ENCODE measurements around the gene PCDHGB7.
"Not testable (repeated sequence)": the region's sequence is repeated elsewhere in the genome, so short reads cannot be mapped to it uniquely, and the experiment has no call there.

The PCDHGB7 gene

DNA sequence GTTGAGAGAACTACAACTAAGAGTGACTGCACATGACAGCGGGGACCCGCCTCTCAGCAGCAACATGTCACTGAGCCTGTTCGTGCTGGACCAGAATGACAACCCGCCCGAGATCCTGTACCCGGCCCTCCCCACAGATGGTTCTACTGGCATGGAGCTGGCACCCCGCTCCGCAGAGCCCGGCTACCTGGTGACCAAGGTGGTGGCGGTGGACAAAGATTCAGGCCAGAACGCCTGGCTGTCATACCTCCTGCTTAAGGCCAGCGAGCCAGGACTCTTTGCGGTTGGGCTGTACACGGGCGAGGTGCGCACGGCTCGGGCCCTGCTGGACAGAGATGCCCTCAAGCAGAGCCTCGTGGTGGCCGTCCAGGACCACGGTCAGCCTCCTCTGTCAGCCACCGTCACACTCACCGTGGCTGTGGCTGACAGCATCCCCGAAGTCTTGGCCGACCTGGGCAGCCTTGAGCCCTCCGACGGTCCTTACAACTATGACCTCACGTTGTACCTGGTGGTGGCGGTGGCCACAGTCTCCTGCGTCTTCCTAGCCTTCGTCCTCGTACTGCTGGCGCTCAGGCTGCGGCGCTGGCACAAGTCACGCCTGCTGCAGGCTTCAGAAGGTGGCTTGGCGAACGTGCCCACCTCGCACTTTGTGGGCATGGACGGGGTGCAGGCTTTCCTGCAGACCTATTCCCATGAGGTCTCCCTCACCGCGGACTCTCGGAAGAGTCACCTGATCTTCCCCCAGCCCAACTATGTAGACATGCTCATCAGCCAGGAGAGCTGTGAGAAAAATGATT is 32.8 kb upstream of the PCDHGB7 start:
- Histone ChIP-seq H3K4me3 (ENCODE audit: low read length in 2 of 2) (peak overlapping the region in 1 of 2 donors; percentile 58), H3K27me3 (ENCODE audit: control insufficient read depth in 1 of 2, insufficient read depth in 2 of 2, low read length in 2 of 2) (no peaks in the 10 kb centered on the region), H3K9me3 (ENCODE audit: control insufficient read depth in 2 of 2, low read length in 2 of 2) (peaks cover 44 to 73% of the 10 kb centered on the region in 2 donors), H3K27ac (ENCODE audit: low read length) (no peak overlapping the region), H3K9ac (ENCODE audit: low read length in 2 of 2) (no peak overlapping the region), H3K4me1 (ENCODE audit: control insufficient read depth, insufficient read depth, low read length) (no peaks in the 10 kb centered on the region), H3K36me3 (ENCODE audit: control insufficient read depth in 2 of 2, insufficient read depth in 2 of 2, low read length in 2 of 2) (peaks cover 0 to 3% of the 10 kb centered on the region in 2 donors)

DNA sequence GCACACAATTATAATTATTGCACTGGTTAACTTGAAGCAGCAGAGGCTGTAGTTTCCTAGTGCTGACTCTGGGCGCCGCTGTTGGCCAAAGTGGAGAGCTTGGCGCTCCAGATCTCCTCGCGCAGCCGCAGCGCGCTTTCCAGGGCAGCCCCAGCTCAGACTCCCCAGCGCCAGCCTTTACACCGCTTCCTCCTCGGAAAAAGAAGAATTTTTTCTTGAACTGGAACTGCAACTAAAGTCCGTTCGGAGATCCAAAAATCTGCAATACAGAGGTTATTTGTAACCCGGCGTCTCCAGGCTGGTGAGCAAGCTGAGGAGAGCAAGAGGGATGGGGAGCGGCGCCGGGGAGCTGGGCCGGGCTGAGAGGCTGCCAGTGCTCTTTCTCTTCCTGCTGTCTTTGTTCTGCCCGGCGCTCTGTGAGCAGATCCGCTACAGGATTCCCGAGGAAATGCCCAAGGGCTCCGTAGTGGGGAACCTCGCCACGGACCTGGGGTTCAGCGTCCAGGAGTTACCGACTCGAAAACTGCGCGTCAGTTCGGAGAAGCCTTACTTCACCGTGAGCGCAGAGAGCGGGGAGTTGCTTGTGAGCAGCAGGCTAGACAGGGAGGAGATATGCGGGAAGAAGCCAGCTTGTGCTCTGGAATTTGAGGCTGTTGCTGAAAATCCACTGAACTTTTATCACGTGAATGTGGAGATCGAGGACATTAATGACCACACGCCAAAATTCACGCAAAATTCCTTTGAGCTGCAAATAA is 29.7 kb upstream of the PCDHGB7 start, which contains the start of gene PCDHGB4:
Gene PCDHGB4, plus strand, starts transcription at position 142 of the 755 bp plus-strand sequence. Its CDS starts 187 bp downstream, at position 329.
- not testable (repeated sequence) for H3K9ac ChIP-seq (ENCODE audit: low read length in 2 of 2); H3K4me1 ChIP-seq (ENCODE audit: control insufficient read depth, insufficient read depth, low read length); H3K27ac ChIP-seq (ENCODE audit: low read length); H3K27me3 ChIP-seq (ENCODE audit: control insufficient read depth in 1 of 2, insufficient read depth in 2 of 2, low read length in 2 of 2); H3K36me3 ChIP-seq (ENCODE audit: control insufficient read depth in 2 of 2, insufficient read depth in 2 of 2, low read length in 2 of 2)
- Histone ChIP-seq H3K9me3 (ENCODE audit: control insufficient read depth in 2 of 2, low read length in 2 of 2) (peaks cover 52 to 77% of the 10 kb centered on the region in 2 donors), H3K4me3 (ENCODE audit: low read length in 2 of 2) (peak within 1 kb of the TSS; percentile 29 to 38)

DNA sequence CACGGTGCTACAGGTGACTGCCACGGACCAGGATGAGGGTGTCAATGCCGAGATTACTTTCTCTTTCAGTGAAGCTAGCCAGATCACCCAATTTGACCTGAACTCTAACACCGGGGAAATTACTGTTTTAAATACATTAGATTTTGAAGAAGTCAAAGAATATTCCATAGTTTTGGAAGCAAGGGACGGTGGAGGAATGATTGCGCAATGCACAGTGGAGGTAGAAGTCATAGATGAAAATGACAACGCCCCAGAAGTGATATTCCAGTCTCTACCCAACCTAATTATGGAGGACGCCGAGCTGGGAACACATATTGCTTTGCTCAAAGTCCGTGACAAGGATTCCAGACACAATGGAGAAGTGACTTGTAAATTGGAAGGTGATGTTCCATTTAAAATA is 28.8 kb upstream of the PCDHGB7 start:
- no peak overlapping the region for H3K27ac ChIP-seq (ENCODE audit: low read length)
- H3K4me3 ChIP-seq (ENCODE audit: low read length in 2 of 2) = peak overlapping the region in 1 of 2 donors; percentile 38

DNA sequence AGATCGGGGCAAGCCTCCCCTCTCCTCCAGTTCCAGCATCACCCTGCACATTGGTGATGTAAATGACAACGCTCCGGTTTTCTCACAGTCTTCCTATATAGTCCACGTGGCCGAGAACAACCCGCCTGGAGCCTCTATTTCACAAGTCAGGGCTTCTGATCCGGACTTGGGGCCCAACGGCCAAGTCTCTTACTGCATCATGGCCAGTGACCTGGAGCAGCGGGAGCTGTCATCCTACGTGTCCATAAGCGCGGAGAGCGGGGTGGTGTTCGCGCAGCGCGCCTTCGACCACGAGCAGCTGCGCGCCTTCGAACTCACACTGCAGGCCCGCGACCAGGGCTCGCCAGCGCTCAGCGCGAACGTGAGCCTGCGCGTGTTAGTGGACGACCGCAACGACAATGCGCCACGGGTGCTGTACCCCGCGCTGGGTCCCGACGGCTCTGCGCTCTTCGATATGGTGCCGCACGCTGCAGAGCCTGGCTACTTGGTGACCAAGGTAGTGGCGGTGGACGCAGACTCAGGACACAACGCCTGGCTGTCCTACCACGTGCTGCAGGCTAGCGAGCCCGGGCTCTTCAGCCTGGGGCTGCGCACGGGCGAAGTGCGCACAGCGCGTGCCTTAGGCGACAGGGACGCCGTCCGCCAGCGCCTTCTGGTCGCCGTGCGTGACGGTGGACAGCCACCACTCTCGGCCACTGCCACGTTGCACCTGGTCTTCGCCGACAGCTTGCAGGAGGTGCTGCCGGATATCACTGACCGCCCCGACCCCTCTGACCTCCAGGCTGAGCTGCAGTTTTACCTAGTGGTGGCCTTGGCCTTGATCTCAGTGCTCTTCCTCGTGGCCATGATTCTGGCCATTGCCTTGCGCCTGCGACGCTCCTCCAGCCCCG is 28.1 kb upstream of the PCDHGB7 start:
- Histone ChIP-seq H3K27me3 (ENCODE audit: control insufficient read depth in 1 of 2, insufficient read depth in 2 of 2, low read length in 2 of 2) (peaks cover 0 to 3% of the 10 kb centered on the region in 2 donors), H3K4me3 (ENCODE audit: low read length in 2 of 2) (peak overlapping the region; percentile 29 to 38), H3K36me3 (ENCODE audit: control insufficient read depth in 2 of 2, insufficient read depth in 2 of 2, low read length in 2 of 2) (peaks cover 0 to 3% of the 10 kb centered on the region in 2 donors)

More for the DNA sequence above, 28.8 kb upstream of the PCDHGB7 start:
- Histone ChIP-seq H3K9ac (ENCODE audit: low read length in 2 of 2) (no peak overlapping the region), H3K9me3 (ENCODE audit: control insufficient read depth in 2 of 2, low read length in 2 of 2) (peaks cover 52 to 77% of the 10 kb centered on the region in 2 donors), H3K4me1 (ENCODE audit: control insufficient read depth, insufficient read depth, low read length) (no peaks in the 10 kb centered on the region), H3K36me3 (ENCODE audit: control insufficient read depth in 2 of 2, insufficient read depth in 2 of 2, low read length in 2 of 2) (peaks cover 0 to 3% of the 10 kb centered on the region in 2 donors), H3K27me3 (ENCODE audit: control insufficient read depth in 1 of 2, insufficient read depth in 2 of 2, low read length in 2 of 2) (peaks cover 0 to 3% of the 10 kb centered on the region in 2 donors)

DNA sequence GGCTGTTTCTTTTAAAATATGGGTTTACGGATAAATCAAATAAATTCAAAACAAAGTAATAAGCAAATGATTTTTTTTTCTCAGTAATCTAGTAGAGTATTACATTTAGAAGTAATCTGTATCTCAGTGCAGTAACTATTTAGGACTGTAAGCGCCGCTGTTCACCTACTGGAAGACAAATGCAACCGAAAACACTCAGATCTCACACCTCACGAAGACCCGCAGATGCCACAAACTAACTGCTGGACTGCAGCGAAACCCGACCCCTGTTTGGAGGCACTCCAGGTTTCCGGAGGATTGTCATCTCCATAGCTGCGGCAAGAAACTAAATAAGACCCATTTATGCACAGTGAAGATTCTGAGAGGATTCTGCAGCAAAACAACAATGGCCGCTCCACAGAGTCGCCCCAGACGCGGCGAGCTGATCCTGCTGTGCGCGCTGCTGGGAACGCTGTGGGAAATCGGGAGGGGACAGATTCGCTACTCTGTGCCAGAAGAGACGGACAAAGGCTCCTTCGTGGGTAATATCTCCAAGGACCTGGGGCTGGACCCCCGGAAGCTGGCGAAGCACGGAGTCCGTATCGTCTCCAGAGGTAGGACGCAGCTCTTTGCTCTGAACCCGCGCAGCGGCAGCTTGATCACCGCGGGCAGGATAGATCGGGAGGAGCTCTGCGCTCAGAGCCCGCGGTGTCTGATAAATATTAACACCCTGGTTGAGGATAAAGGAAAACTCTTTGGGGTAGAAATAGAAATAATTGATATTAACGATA is 24.9 kb upstream of the PCDHGB7 start, which contains the start of gene PCDHGA8:
Gene PCDHGA8, plus strand, starts transcription at position 205 of the 770 bp plus-strand sequence. Its CDS starts 181 bp downstream, at position 386.
- Histone ChIP-seq H3K36me3 (ENCODE audit: control insufficient read depth in 2 of 2, insufficient read depth in 2 of 2, low read length in 2 of 2) (peaks cover 2 to 3% of the 10 kb centered on the region in 2 donors), H3K4me3 (ENCODE audit: low read length in 2 of 2) (peak within 1 kb of the TSS; percentile 15 to 37), H3K9me3 (ENCODE audit: control insufficient read depth in 2 of 2, low read length in 2 of 2) (peaks cover 37 to 75% of the 10 kb centered on the region in 2 donors), H3K4me1 (ENCODE audit: control insufficient read depth, insufficient read depth, low read length) (no peaks in the 10 kb centered on the region), H3K27ac (ENCODE audit: low read length) (no peak within 1 kb of the TSS), H3K27me3 (ENCODE audit: control insufficient read depth in 1 of 2, insufficient read depth in 2 of 2, low read length in 2 of 2) (peaks cover 0 to 3% of the 10 kb centered on the region in 2 donors), H3K9ac (ENCODE audit: low read length in 2 of 2) (no peak within 1 kb of the TSS)

More for the DNA sequence above, 28.1 kb upstream of the PCDHGB7 start:
- peaks cover 49 to 75% of the 10 kb centered on the region in 2 donors for H3K9me3 ChIP-seq (ENCODE audit: control insufficient read depth in 2 of 2, low read length in 2 of 2)
- no peak overlapping the region for H3K27ac ChIP-seq (ENCODE audit: low read length)
- H3K4me1 ChIP-seq (ENCODE audit: control insufficient read depth, insufficient read depth, low read length) = no peaks in the 10 kb centered on the region
- no peak overlapping the region for H3K9ac ChIP-seq (ENCODE audit: low read length in 2 of 2)

DNA sequence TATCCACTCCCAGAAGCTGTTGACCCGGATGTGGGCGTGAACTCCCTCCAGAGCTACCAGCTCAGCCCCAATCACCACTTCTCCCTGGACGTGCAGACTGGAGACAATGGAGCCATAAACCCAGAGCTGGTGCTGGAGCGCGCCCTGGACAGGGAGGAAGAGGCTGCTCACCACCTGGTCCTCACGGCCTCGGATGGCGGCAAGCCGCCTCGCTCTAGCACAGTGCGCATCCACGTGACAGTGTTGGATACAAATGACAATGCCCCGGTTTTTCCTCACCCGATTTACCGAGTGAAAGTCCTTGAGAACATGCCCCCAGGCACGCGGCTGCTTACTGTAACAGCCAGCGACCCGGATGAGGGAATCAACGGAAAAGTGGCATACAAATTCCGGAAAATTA is 24.2 kb upstream of the PCDHGB7 start:
- Histone ChIP-seq H3K27ac (ENCODE audit: low read length) (no peak overlapping the region), H3K4me3 (ENCODE audit: low read length in 2 of 2) (peak overlapping the region in 1 of 2 donors; percentile 31), H3K36me3 (ENCODE audit: control insufficient read depth in 2 of 2, insufficient read depth in 2 of 2, low read length in 2 of 2) (peaks cover 2 to 3% of the 10 kb centered on the region in 2 donors), H3K4me1 (ENCODE audit: control insufficient read depth, insufficient read depth, low read length) (no peaks in the 10 kb centered on the region), H3K27me3 (ENCODE audit: control insufficient read depth in 1 of 2, insufficient read depth in 2 of 2, low read length in 2 of 2) (peaks cover 0 to 3% of the 10 kb centered on the region in 2 donors), H3K9me3 (ENCODE audit: control insufficient read depth in 2 of 2, low read length in 2 of 2) (peaks cover 35 to 76% of the 10 kb centered on the region in 2 donors), H3K9ac (ENCODE audit: low read length in 2 of 2) (no peak overlapping the region)

DNA sequence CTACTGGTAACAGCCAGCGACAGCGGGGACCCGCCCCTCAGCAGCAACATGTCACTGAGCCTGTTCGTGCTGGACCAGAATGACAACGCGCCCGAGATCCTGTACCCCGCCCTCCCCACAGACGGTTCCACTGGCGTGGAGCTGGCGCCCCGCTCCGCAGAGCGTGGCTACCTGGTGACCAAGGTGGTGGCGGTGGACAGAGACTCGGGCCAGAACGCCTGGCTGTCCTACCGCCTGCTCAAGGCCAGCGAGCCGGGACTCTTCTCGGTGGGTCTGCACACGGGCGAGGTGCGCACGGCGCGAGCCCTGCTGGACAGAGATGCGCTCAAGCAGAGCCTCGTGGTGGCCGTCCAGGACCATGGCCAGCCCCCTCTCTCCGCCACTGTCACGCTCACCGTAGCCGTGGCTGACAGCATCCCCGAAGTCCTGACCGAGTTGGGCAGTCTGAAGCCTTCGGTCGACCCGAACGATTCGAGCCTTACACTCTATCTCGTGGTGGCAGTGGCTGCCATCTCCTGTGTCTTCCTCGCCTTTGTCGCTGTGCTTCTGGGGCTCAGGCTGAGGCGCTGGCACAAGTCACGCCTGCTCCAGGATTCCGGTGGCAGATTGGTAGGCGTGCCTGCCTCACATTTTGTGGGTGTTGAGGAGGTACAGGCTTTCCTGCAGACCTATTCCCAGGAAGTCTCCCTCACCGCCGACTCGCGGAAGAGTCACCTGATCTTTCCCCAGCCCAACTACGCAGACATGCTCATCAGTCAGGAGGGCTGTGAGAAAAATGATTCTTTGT is 22.9 kb upstream of the PCDHGB7 start:
- not testable (repeated sequence) for H3K27me3 ChIP-seq (ENCODE audit: control insufficient read depth in 1 of 2, insufficient read depth in 2 of 2, low read length in 2 of 2); H3K4me3 ChIP-seq (ENCODE audit: low read length in 2 of 2); H3K36me3 ChIP-seq (ENCODE audit: control insufficient read depth in 2 of 2, insufficient read depth in 2 of 2, low read length in 2 of 2); H3K9ac ChIP-seq (ENCODE audit: low read length in 2 of 2); H3K4me1 ChIP-seq (ENCODE audit: control insufficient read depth, insufficient read depth, low read length); H3K27ac ChIP-seq (ENCODE audit: low read length)
- H3K9me3 ChIP-seq (ENCODE audit: control insufficient read depth in 2 of 2, low read length in 2 of 2) = peaks cover 32 to 76% of the 10 kb centered on the region in 2 donors

DNA sequence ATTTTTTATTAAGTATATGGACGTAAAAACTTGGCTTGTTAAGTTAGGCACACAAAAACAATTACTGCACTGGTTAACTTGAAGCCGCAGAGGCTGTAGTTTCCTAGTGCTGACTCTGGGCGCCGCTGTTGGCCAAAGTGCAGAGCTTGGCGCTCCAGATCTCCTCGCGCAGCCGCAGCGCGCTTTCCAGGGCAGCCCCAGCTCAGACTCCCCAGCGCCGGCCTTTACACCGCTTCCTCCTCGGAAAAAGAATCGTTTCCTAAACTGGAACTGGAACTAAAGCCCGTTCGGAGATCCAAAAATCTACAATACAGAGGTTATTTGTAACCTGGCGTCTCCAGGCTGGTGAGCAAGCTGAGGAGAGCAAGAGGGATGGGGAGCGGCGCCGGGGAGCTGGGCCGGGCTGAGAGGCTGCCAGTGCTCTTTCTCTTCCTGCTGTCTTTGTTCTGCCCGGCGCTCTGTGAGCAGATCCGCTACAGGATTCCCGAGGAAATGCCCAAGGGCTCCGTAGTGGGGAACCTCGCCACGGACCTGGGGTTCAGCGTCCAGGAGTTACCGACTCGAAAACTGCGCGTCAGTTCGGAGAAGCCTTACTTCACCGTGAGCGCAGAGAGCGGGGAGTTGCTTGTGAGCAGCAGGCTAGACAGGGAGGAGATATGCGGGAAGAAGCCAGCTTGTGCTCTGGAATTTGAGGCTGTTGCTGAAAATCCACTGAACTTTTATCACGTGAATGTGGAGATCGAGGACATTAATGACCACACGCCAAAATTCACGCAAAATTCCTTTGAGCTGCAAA is 19.5 kb upstream of the PCDHGB7 start, which contains the start of gene PCDHGB5:
Gene PCDHGB5, plus strand, starts transcription at position 192 of the 796 bp plus-strand sequence. Its CDS starts 181 bp downstream, at position 373.
- not testable (repeated sequence) for H3K27ac ChIP-seq (ENCODE audit: low read length); H3K4me1 ChIP-seq (ENCODE audit: control insufficient read depth, insufficient read depth, low read length); H3K27me3 ChIP-seq (ENCODE audit: control insufficient read depth in 1 of 2, insufficient read depth in 2 of 2, low read length in 2 of 2); H3K9ac ChIP-seq (ENCODE audit: low read length in 2 of 2); H3K36me3 ChIP-seq (ENCODE audit: control insufficient read depth in 2 of 2, insufficient read depth in 2 of 2, low read length in 2 of 2)
- Histone ChIP-seq H3K9me3 (ENCODE audit: control insufficient read depth in 2 of 2, low read length in 2 of 2) (peaks cover 18 to 71% of the 10 kb centered on the region in 2 donors), H3K4me3 (ENCODE audit: low read length in 2 of 2) (peak within 1 kb of the TSS; percentile 55 to 62)

All from stomach smooth muscle (tissue), 2 donors.